Epidermal melanocyte (primary cell): ENCODE data around the gene MBLAC1.

Experiments used
- DNase-seq: peaks from one replicate; pipeline ENCODE4 v3.0.0; 2011; ENCODE audit warnings: low spot score; ENCODE audit not compliant: insufficient read length

Gene MBLAC1, protein sequence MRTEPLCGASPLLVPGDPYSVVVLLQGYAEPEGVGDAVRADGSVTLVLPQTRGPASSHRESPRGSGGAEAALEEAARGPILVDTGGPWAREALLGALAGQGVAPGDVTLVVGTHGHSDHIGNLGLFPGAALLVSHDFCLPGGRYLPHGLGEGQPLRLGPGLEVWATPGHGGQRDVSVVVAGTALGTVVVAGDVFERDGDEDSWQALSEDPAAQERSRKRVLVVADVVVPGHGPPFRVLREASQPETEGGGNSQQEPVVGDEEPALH

GRCh38 chr7:100126931-100127865 lies at the start of gene MBLAC1:
Gene MBLAC1, plus strand, starts transcription at chr7:100126967. Its CDS starts 429 bp downstream, at chr7:100127396.
- DNase-seq = peak; percentile 88

- no peak for DNase-seq
Measured at GRCh38 chr7:100077205-100077604, 49.6 kb upstream of the MBLAC1 start.

- DNase-seq = peak; percentile 57
Measured at GRCh38 chr7:100079024-100079560, 47.7 kb upstream of the MBLAC1 start.

DNA sequence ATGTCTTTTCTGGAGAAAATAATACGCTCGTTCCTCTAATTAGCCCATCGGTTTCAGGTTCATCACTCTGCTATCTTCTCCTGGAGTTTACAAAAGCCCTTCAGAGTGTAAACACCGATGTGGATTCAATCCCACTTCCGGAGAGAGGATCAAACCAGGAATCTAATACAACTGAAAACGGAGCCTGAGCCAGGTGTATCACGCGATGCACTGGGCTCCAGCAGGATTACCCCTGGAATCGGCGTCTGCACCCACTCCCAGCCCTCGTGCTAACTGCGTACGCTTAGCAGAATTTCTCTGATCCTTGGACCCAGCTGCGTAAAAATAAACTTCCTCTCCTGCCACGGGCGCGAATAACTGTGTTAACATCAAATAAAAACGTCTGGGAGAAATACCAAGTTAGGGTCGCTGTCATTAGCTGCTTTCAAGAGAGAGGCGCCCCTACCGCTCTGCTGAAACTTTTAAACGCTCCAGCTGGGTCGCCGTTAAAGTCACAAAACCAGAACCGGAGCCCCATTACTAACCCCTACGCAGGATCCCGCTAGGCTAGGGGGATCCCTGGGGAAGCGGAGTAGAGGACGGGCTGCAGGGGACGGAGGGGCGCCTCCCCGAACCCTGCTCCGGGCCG lies 45.7 kb upstream of the MBLAC1 start:
- no peak for DNase-seq

- DNase-seq = peak; percentile 77
Measured at GRCh38 chr7:100081535-100082102, 45.1 kb upstream of the MBLAC1 start, which contains the start of gene ZNF3. Gene ZNF3, minus strand, starts transcription at chr7:100081723. Its CDS starts 4,366 bp downstream, at chr7:100077357.

- DNase-seq = no peak
Measured at GRCh38 chr7:100082978-100083377, 43.8 kb upstream of the MBLAC1 start.

DNA sequence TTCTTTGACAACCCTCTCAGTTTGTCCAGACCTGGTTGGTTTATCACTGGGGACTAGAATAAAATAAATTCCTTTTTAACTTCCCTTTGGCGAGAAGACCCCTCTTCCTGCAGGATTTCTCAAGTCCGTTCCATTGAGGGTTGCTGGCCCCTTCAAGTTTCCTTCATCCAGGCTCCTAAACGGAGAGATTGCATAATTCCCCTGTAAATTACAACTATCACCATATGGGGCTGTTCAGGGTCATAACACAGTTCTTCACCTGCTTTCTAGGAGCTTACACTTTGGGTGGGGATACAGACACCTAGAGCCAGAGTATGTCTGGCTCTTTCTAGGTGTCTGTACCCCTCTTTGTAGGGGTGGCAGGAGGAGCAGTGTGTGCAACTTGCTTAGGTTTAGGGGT lies 41.3 kb upstream of the MBLAC1 start:
- no peak for DNase-seq

- peak; percentile 37 for DNase-seq
Measured at GRCh38 chr7:100087055-100087750, 39.6 kb upstream of the MBLAC1 start.

DNA sequence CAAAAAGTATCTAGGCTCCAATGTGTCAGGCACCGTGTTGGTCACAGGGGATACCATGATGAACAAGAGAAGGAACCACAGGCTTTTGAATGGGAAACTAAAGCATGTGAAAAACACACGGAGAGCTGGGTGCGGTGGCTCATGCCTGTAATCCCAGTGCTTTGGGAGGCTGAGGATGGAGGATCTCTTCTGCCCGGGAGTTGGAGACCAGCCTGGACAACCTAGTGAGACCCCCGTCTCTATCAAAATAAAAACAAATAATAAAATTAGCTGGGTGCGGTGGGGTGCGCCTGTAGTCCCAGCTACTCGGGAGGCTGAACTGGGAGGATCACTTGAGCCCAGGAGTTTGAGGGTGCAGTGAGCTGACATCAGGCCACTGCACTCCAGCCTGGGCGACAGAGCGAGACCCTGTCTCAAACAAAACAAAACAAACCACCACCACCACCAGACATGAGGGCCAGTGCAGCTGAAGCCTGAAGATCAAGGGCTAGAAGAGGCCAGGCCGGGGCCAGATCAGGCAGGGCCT lies 38.6 kb upstream of the MBLAC1 start:
- DNase-seq = no peak

DNA sequence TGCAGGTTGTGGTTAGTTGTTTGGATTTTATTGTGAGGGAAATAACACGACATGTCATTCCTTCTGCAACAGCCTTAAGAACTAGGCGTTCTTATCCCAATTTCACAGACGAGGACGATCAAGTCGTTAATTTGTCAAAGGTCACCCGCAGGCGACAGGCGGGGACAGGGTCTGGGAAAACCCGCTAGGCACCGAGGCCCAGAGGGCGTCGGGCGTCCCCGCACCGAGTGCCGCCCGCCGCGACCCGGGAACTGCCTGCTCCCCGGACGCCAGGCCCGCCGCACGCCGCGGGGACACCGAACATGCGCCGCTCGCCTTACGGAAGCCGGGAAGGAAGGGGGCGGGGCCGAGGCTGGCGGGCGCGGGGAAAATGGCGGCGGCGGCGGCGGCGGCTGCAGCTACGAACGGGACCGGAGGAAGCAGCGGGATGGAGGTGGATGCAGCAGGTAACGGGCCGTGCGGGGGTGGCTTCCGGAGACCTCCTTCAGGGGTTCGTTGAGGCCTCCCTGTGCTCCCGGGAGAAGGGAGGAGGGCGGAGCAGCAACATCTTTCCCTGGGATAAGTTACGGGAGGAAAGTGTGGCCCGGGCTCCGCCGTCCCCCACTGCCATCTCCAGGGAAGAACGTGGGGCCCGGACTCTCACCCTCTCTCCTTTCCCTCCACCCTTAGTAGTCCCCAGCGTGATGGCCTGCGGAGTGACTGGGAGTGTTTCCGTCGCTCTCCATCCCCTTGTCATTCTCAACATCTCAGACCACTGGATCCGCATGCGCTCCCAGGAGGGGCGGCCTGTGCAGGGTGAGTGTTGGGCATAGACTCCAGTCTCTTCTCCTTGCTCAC lies 37.9 kb upstream of the MBLAC1 start, which contains the start of gene COPS6:
Gene COPS6 (plus strand): TSS at position 349 of the 837 bp plus-strand sequence. CDS start 22 bp downstream, at position 371.
- DNase-seq = peak; percentile 73

GRCh38 chr7:100089458-100090196 lies 37.1 kb upstream of the MBLAC1 start:
- no peak for DNase-seq

- no peak for DNase-seq
Measured at GRCh38 chr7:100090527-100091410, 36.0 kb upstream of the MBLAC1 start.

- DNase-seq = no peak
Measured at GRCh38 chr7:100091411-100092181, 35.2 kb upstream of the MBLAC1 start.

DNA sequence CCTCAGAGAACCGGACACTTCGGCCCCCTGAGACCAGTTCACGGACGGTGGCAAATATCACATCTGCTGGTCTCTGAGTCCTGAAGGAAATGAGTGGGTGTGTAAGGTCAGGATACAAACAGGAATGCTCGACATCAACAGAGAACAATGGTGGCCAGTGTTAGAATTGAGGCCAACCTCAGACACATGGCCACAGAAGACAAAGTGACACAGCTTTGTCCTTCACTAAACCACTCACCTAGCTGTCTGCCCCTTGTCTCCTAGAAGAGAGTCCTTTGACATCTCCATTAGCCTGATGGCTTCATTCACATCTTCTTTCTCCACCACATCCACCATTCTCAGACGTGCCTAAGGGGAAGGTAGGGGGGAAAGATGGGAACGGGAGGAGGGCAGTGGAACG lies 33.7 kb upstream of the MBLAC1 start:
- no peak for DNase-seq

DNA sequence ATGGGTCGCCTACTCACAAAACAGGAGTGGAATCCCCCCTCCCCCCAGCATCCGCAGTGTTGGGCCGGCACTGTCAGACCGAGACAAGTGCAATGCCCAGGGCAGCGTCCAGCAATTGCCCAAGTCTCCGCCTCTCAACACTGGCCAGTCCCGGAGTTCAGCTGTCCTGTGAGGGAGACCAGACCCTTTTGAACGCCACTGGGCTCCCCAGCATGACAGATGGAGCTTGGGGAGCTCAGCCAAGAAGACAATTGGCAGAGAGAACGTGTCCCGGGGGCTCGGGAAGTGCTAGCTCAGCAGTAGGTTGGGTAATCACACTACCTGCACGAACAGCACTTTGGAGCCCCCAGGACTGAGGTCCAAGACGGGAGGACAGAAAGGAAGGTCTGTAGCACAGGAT lies 33.3 kb upstream of the MBLAC1 start:
- DNase-seq = no peak

DNA sequence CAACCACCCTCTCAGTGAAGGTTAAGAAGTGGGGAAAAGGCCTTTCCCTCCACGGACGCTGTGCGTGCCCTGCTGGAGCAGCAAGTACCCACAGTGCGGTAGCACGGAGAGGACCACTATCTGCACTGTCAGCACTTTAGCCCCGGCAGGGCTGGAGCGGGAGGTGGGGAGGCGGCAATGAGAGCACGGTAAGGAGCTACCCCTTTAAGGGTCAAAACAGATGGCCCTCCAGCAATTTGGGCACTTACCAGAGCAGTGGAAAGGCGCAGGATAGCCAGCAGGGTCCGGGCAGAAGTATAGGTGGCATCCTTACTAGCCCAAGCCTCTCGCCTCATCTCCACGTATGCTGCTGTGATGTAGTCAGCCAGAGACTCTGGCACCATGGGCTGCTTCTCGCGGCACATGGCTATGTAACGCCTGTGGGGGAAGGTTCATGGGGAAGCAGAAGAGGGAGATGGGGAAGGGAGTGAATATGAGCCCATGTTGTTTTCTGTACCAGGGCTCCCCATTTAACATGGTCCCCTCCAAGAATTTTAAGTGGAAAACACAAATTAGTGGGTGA lies 32.8 kb upstream of the MBLAC1 start:
- no peak for DNase-seq

DNA sequence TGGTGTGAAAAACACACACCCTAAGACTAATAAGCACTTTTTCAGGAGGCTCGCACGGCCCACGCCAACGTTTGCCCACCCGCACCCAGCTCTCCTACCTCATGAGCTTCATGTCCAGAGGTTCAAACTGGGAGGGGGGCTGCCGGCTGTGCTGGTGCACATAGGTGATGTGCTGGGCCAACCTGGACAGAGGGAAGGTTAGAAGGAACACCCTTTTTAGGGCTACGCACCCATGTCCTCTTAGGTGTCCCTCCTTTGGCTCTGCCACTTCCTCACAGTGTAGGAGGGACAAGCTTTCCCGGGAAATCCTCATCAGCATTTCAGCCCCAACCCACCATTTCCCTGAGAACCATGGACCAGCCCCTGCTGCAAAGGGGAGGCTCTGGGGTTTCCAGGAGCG lies 31.5 kb upstream of the MBLAC1 start:
- no peak for DNase-seq
